Measurements from ENCODE around the gene IPO13.

Gene IPO13

DNA sequence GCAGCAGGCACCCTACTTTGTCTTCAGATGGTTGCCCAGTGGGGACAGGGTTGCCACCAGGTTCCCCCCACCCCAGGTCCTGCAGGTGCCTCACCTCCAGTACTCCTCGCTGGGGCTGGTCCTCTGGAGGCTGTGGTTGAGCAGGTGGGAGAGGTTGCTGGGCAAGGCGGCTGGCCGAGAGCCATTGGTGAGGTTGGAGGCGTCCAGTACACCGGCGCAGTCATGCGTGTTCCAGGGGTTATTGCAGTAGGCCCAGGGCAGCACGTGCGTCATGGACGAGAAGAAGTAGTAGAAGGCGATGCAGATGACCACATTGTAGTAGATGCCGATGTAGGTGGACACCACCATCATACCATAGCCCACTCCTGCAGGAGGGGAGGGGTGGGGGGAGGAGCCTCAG lies 61.5 kb downstream of the IPO13 start:
- TF ChIP-seq EZH2 (IDR thresholded peaks at IDR 0.05; ENCODE audit: borderline replicate concordance, low read depth, low read length, severe bottlenecking) = no peak
- TF ChIP-seq, protein P1, sequence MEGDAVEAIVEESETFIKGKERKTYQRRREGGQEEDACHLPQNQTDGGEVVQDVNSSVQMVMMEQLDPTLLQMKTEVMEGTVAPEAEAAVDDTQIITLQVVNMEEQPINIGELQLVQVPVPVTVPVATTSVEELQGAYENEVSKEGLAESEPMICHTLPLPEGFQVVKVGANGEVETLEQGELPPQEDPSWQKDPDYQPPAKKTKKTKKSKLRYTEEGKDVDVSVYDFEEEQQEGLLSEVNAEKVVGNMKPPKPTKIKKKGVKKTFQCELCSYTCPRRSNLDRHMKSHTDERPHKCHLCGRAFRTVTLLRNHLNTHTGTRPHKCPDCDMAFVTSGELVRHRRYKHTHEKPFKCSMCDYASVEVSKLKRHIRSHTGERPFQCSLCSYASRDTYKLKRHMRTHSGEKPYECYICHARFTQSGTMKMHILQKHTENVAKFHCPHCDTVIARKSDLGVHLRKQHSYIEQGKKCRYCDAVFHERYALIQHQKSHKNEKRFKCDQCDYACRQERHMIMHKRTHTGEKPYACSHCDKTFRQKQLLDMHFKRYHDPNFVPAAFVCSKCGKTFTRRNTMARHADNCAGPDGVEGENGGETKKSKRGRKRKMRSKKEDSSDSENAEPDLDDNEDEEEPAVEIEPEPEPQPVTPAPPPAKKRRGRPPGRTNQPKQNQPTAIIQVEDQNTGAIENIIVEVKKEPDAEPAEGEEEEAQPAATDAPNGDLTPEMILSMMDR (IDR thresholded peaks at IDR 0.05; ENCODE audit: borderline replicate concordance, extremely low read depth, low read length, poor library complexity, severe bottlenecking) = no peak
- Histone ChIP-seq H3K9me3 (ENCODE audit: insufficient read depth, low read length, severe bottlenecking) (no peaks in the 10 kb centered on the region), H3K4me1 (ENCODE audit: insufficient read depth, low read length) (no peaks in the 10 kb centered on the region)

DNA sequence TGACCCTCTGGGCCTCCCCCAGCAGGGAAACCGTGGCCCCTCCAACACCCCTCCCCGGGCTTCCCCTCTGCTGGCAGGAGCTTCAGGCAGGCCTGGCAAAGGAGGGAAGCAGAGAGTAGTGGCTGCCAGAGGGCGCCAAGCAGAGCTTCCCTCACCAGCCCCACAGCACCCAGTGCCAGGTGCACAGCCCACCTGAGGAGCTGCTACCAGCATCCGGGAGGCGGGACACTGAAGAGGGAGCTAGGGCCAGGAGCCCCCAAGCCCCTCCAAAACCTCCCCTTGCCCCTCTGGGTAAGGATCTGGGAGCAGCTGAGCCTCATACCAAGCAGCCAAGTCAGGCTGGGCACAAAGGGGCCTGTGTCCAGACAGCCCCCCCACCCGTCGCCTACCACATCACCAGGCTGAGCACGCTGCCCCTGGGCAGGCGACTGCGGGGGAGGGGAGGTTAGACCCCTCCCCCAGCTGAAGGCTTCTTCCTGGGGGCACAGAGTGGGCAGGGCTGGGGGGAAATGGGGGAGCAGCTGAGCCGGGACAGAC lies 64.3 kb downstream of the IPO13 start:
- Histone ChIP-seq H3K4me2 (ENCODE audit: insufficient read depth, low read length) (no peak overlapping the region), H3K9ac (ENCODE audit: low read depth, low read length) (no peak overlapping the region)

More for the DNA sequence above, 61.5 kb downstream of the IPO13 start:
- Histone ChIP-seq H3K4me3 (ENCODE audit: low read depth in 1 of 2, low read length in 2 of 2) (no peak overlapping the region), H2AFZ (ENCODE audit: low read depth, low read length) (no peak overlapping the region), H4K20me1 (ENCODE audit: insufficient read depth, low read length) (no peaks in the 10 kb centered on the region), H3K9ac (ENCODE audit: low read depth, low read length) (no peak overlapping the region), H3K27me3 (ENCODE audit: insufficient read depth, low read length, poor library complexity) (no peaks in the 10 kb centered on the region), H3K36me3 (ENCODE audit: insufficient read depth, low read length) (no peaks in the 10 kb centered on the region), H3K4me2 (ENCODE audit: insufficient read depth, low read length) (no peak overlapping the region), H3K27ac (ENCODE audit: low read length) (no peak overlapping the region), H3K79me2 (ENCODE audit: insufficient read depth, low read length) (no peaks in the 10 kb centered on the region)
- no peak for ATAC-seq (ENCODE audit: insufficient read depth, low read depth)
- DNase-seq = no peak

DNA sequence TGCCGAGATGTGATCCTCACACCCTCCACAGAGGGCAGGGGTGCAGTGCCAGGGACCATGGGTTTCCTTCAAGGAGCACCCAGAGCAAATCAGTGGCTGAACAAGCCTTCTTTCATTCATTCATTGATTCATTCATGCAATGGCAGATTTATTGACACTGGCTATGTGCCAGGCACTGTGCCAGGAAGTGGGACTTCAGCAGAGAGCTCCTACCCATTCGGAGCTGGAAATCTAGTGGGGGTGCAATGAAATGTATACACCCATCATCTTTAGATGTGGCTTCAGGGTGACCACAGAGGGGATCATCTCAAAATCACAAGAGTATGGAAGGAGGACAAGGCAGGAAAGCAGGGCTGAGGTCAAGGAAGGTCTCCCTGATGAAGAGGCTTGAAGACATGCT lies 65.7 kb downstream of the IPO13 start:
- Histone ChIP-seq H4K20me1 (ENCODE audit: insufficient read depth, low read length) (no peaks in the 10 kb centered on the region), H3K36me3 (ENCODE audit: insufficient read depth, low read length) (no peaks in the 10 kb centered on the region), H3K9me3 (ENCODE audit: insufficient read depth, low read length, severe bottlenecking) (no peaks in the 10 kb centered on the region), H3K79me2 (ENCODE audit: insufficient read depth, low read length) (no peaks in the 10 kb centered on the region), H3K4me3 (ENCODE audit: low read depth in 1 of 2, low read length in 2 of 2) (no peak overlapping the region), H3K4me1 (ENCODE audit: insufficient read depth, low read length) (no peaks in the 10 kb centered on the region), H3K4me2 (ENCODE audit: insufficient read depth, low read length) (no peak overlapping the region), H3K27me3 (ENCODE audit: insufficient read depth, low read length, poor library complexity) (no peaks in the 10 kb centered on the region), H3K27ac (ENCODE audit: low read length) (no peak overlapping the region), H3K9ac (ENCODE audit: low read depth, low read length) (no peak overlapping the region), H2AFZ (ENCODE audit: low read depth, low read length) (no peak overlapping the region)
- ATAC-seq (ENCODE audit: insufficient read depth, low read depth) = 0 out of 3 replicates have a peak, but pooled peaks have one; percentile 26
- DNase-seq = no peak
- TF ChIP-seq, protein P1 (IDR thresholded peaks at IDR 0.05; ENCODE audit: borderline replicate concordance, extremely low read depth, low read length, poor library complexity, severe bottlenecking) = no peak
- TF ChIP-seq EZH2 (IDR thresholded peaks at IDR 0.05; ENCODE audit: borderline replicate concordance, low read depth, low read length, severe bottlenecking) = no peak

More for the DNA sequence above, 64.3 kb downstream of the IPO13 start:
- H3K4me1 ChIP-seq (ENCODE audit: insufficient read depth, low read length) = no peaks in the 10 kb centered on the region
- H3K9me3 ChIP-seq (ENCODE audit: insufficient read depth, low read length, severe bottlenecking) = no peaks in the 10 kb centered on the region
- no peak overlapping the region for H3K27ac ChIP-seq (ENCODE audit: low read length)
- ATAC-seq (ENCODE audit: insufficient read depth, low read depth) (no peak), DNase-seq (no peak)
- H4K20me1 ChIP-seq (ENCODE audit: insufficient read depth, low read length) = no peaks in the 10 kb centered on the region
- H3K4me3 ChIP-seq (ENCODE audit: low read depth in 1 of 2, low read length in 2 of 2) = no peak overlapping the region
- no peaks in the 10 kb centered on the region for H3K27me3 ChIP-seq (ENCODE audit: insufficient read depth, low read length, poor library complexity)
- H2AFZ ChIP-seq (ENCODE audit: low read depth, low read length) = no peak overlapping the region
- H3K36me3 ChIP-seq (ENCODE audit: insufficient read depth, low read length) = no peaks in the 10 kb centered on the region
- TF ChIP-seq, protein P1 (IDR thresholded peaks at IDR 0.05; ENCODE audit: borderline replicate concordance, extremely low read depth, low read length, poor library complexity, severe bottlenecking) = no peak
- TF ChIP-seq EZH2 (IDR thresholded peaks at IDR 0.05; ENCODE audit: borderline replicate concordance, low read depth, low read length, severe bottlenecking) = no peak
- no peaks in the 10 kb centered on the region for H3K79me2 ChIP-seq (ENCODE audit: insufficient read depth, low read length)
